Measurements from ENCODE around the gene CACNG4. TPM values are rescaled to one million over a fixed set of nuclear protein-coding genes. Genes with fewer than 3 reads are reported as not detected.

Gene CACNG4
- polyA plus RNA-seq (ENCODE audit: insufficient read length in 4 of 4): 1 to 10 TPM; 3.3 to 5.3 (median 4.1) TPM

- DNase-seq (ENCODE audit: low read depth in 4 of 4, low spot score in 2 of 4): no peak
Measured at GRCh38 chr17:66963909-66964771, at the start of gene CACNG4. CACNG4 (plus strand) TSS chr17:66964707; CDS start chr17:66964912, 205 bp downstream.

- no peak for DNase-seq (ENCODE audit: low read depth in 4 of 4, low spot score in 2 of 4)
Measured at GRCh38 chr17:66915204-66915611, 49.3 kb upstream of the CACNG4 start.

GRCh38 chr17:66915792-66916191 is 48.7 kb upstream of the CACNG4 start:
- DNase-seq (ENCODE audit: low read depth in 4 of 4, low spot score in 2 of 4): no peak

GRCh38 chr17:66916946-66917345 is 47.6 kb upstream of the CACNG4 start:
- no peak for DNase-seq (ENCODE audit: low read depth in 4 of 4, low spot score in 2 of 4)

GRCh38 chr17:66918896-66919295 is 45.6 kb upstream of the CACNG4 start:
- no peak for DNase-seq (ENCODE audit: low read depth in 4 of 4, low spot score in 2 of 4)

- DNase-seq (ENCODE audit: low read depth in 4 of 4, low spot score in 2 of 4): no peak
Measured at GRCh38 chr17:66920435-66920834, 44.1 kb upstream of the CACNG4 start.

GRCh38 chr17:66920950-66921349 is 43.6 kb upstream of the CACNG4 start:
- no peak for DNase-seq (ENCODE audit: low read depth in 4 of 4, low spot score in 2 of 4)

- DNase-seq (ENCODE audit: low read depth in 4 of 4, low spot score in 2 of 4): no peak
Measured at GRCh38 chr17:66923886-66924285, 40.6 kb upstream of the CACNG4 start.

- DNase-seq (ENCODE audit: low read depth in 4 of 4, low spot score in 2 of 4): no peak
Measured at GRCh38 chr17:66925811-66926500, 38.6 kb upstream of the CACNG4 start.

GRCh38 chr17:66928949-66929348 is 35.6 kb upstream of the CACNG4 start:
- no peak for DNase-seq (ENCODE audit: low read depth in 4 of 4, low spot score in 2 of 4)

- no peak for DNase-seq (ENCODE audit: low read depth in 4 of 4, low spot score in 2 of 4)
Measured at GRCh38 chr17:66929591-66929990, 34.9 kb upstream of the CACNG4 start.

GRCh38 chr17:66930933-66931332 is 33.6 kb upstream of the CACNG4 start:
- DNase-seq (ENCODE audit: low read depth in 4 of 4, low spot score in 2 of 4): no peak

- DNase-seq (ENCODE audit: low read depth in 4 of 4, low spot score in 2 of 4): no peak
Measured at GRCh38 chr17:66932311-66932710, 32.2 kb upstream of the CACNG4 start.

GRCh38 chr17:66934040-66934439 is 30.5 kb upstream of the CACNG4 start:
- no peak for DNase-seq (ENCODE audit: low read depth in 4 of 4, low spot score in 2 of 4)

GRCh38 chr17:66935717-66936116 is 28.8 kb upstream of the CACNG4 start:
- DNase-seq (ENCODE audit: low read depth in 4 of 4, low spot score in 2 of 4): no peak

GRCh38 chr17:66938656-66939055 is 25.9 kb upstream of the CACNG4 start:
- DNase-seq (ENCODE audit: low read depth in 4 of 4, low spot score in 2 of 4): no peak

GRCh38 chr17:66939461-66940114 is 24.9 kb upstream of the CACNG4 start:
- no peak for DNase-seq (ENCODE audit: low read depth in 4 of 4, low spot score in 2 of 4)

GRCh38 chr17:66941249-66941648 is 23.3 kb upstream of the CACNG4 start:
- DNase-seq (ENCODE audit: low read depth in 4 of 4, low spot score in 2 of 4): no peak

GRCh38 chr17:66941773-66942450 is 22.6 kb upstream of the CACNG4 start:
- DNase-seq (ENCODE audit: low read depth in 4 of 4, low spot score in 2 of 4): no peak

- no peak for DNase-seq (ENCODE audit: low read depth in 4 of 4, low spot score in 2 of 4)
Measured at GRCh38 chr17:66942451-66943264, 21.8 kb upstream of the CACNG4 start.

Data from left renal cortex interstitium (tissue), 4 donors.